Natural killer cell treated with Interleukin-12 subunit alpha and Interleukin-12 subunit beta and Interleukin-15 and Interleukin-18, amount 100 ng/mL, for 72 hours (primary cell): ENCODE measurements around the gene IBTK. TPM values are rescaled to one million over a fixed set of nuclear protein-coding genes. Genes with fewer than 3 reads are reported as not detected.
A peak's percentile ranks its signal among the peaks of the same experiment; 100 is the strongest.
"Not testable (repeated sequence)": the region's sequence is repeated elsewhere in the genome, so short reads cannot be mapped to it uniquely, and the experiment has no call there.

Experiments
- ATAC-seq, 2 donors: fragments of 150-1000 bp; cut with Tn5 transposase in 1 of 2; sonication (Bioruptor Pico), chemical (Tn5 transposase) in 1 of 2; 2 replicates each; pipeline ENCODE4 v1.10.0; 2021
- DNase-seq: peaks from one replicate; pipeline ENCODE4 v3.0.0; 2022; ENCODE audit warnings: low spot score
- H3K27ac Mint-ChIP-seq, 2 donors: 1 replicate in 1 of 2; 2 replicates in 1 of 2; pipeline ENCODE4 v1.8.0; 2022; ENCODE audit warnings: mixed read lengths in 2 of 2, mild to moderate bottlenecking in 1 of 2, moderate library complexity in 1 of 2
- H3K27me3 Mint-ChIP-seq, 2 donors: 1 replicate in 1 of 2; 2 replicates in 1 of 2; pipeline ENCODE4 v1.8.0; 2022; ENCODE audit warnings: mixed read lengths in 2 of 2
- H3K36me3 Mint-ChIP-seq: one replicate; pipeline ENCODE4 v1.8.0; 2022; ENCODE audit warnings: mixed read lengths
- H3K4me1 Mint-ChIP-seq, 2 donors: 1 replicate in 1 of 2; 2 replicates in 1 of 2; pipeline ENCODE4 v1.8.0; 2022; ENCODE audit warnings: low read depth in 2 of 2, mixed read lengths in 2 of 2, mild to moderate bottlenecking in 1 of 2
- H3K4me3 Mint-ChIP-seq: one replicate; pipeline ENCODE4 v1.8.0; 2022; ENCODE audit warnings: mixed read lengths
- H3K9me3 Mint-ChIP-seq: 2 replicates; pipeline ENCODE4 v1.8.0; 2022; ENCODE audit warnings: mixed read lengths
- total RNA-seq, 2 donors: library from RNA; stranded (reverse); gene quantifications; one replicate each; pipeline ENCODE4 v1.2.3, GENCODE V29; 2022

The IBTK gene
- total RNA-seq, 2 donors from 2014 or later = 34.3 to 37.1 TPM

DNA sequence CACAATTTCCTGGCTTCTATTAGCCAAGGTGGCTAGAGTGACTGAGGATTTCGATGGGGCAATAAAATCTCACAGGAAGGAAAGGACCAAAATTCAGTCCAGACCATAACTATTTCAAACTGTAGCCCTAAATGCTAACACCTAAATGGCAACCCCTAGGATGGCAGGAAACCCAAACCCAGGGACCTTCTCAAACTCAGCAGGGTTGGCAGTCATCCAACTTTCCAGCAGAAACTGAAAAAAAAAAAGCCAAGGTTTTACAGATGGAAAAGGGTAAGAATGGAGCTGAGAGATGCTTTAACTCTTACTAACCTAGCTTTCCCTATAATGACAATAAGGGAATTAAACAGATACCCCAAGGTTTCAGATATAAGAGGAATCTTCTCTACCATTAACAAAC, 10.5 kb downstream of the IBTK start:
- Mint-ChIP-seq H3K27ac (peak overlapping the region in 1 of 2 donors; percentile 10), H3K36me3 (no peaks in the 10 kb centered on the region), H3K4me3 (no peak overlapping the region), H3K27me3 (no peaks in the 10 kb centered on the region), H3K9me3 (no peaks in the 10 kb centered on the region), H3K4me1 (peaks cover 12 to 13% of the 10 kb centered on the region in 2 donors)
- DNase-seq = no peak
- no peak for ATAC-seq

DNA sequence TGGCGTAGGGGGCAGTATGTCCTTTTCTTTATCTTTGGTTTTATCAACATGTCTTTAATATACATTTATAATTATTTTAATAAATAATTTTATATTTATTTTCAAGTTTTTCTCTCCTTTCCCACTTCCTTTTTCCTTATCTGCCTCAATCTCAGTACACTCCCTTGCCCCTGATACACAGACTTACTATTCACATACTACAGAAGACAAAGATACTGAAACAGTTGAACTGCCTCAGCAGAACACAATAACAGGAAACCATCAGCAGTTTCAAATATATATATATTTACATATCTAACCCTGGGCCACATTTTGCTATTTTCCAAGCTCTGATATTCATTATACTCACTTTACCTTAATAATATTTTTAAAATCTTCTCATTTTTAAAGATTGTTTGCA, 19.8 kb downstream of the IBTK start:
- Mint-ChIP-seq H3K4me3 (no peak overlapping the region), H3K36me3 (peaks cover 11% of the 10 kb centered on the region)

DNA sequence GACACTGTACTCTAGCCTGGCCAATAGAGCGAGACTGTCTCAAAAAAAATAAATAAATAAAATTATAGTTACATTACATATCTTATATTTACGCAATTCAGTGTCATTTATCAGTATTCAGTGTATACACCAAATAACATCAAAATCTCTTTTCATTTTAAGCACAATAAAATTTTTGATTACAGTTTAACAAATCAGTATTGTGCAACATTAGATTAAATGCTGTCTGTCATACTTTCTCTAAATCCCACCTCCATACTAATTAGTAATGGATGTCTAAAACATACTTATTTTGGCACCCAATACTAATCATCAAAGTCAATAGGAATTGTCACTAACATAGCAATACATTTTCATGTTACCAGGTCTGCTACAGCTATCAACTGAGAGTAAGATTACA, 27.4 kb downstream of the IBTK start:
- Mint-ChIP-seq H3K36me3 (peaks cover 16% of the 10 kb centered on the region), H3K27me3 (no peaks in the 10 kb centered on the region), H3K4me1 (no peaks in the 10 kb centered on the region), H3K4me3 (no peak overlapping the region), H3K27ac (no peak overlapping the region), H3K9me3 (no peaks in the 10 kb centered on the region)
- ATAC-seq (no peak), DNase-seq (no peak)

More for the DNA sequence above, 19.8 kb downstream of the IBTK start:
- H3K27me3 Mint-ChIP-seq = no peaks in the 10 kb centered on the region
- no peaks in the 10 kb centered on the region for H3K9me3 Mint-ChIP-seq
- no peak for DNase-seq
- no peak overlapping the region for H3K27ac Mint-ChIP-seq
- ATAC-seq = no peak
- H3K4me1 Mint-ChIP-seq = peaks cover 3 to 12% of the 10 kb centered on the region in 2 donors

DNA sequence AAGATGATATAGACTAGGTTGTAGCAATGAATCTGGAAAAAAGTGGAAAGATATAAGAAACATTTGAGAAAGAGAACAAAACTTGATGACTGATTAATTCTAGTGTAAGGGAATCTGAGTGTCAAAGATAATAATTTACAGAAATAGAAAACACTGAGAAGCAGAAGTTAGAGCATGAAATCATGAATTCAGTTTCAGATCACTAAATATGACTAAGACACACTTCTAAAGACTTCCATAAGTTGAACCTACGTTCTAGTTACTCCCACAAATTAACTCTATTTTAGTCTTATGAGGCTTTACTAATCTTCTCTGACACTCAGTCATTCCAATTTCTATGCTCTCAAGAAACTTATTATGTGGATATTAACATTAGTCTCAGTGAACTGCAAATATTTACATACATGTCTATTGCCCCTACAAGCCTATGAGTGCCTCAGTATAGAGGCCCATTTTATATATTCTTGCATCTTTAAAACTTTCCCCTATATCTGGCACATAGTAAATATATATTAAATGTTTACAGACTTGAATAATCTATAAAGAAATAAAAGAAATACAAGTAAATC, 30.4 kb downstream of the IBTK start:
- Mint-ChIP-seq H3K27ac (no peak overlapping the region), H3K4me3 (no peak overlapping the region), H3K9me3 (no peaks in the 10 kb centered on the region), H3K4me1 (no peaks in the 10 kb centered on the region), H3K27me3 (no peaks in the 10 kb centered on the region), H3K36me3 (peaks cover 28% of the 10 kb centered on the region)
- no peak for DNase-seq
- no peak for ATAC-seq

DNA sequence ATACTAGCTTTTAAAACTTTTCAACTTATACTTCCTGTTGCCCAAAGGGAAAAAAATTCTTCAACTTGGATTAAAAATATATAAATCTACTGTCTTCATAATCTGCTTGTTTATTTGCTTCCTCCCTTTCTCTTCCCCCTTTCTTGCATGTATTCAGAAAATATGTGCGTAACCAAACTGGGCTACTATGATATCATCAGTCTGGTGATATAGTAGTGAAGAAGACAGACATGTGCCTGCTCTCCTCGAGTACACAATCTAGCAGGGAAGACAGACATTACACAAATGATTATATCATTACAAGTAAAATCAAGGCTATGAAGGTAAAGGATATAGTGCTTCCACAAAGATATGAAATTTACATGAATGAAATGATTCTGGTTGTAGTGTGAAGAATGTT, 31.0 kb downstream of the IBTK start:
- Mint-ChIP-seq H3K9me3 (no peaks in the 10 kb centered on the region), H3K4me1 (no peaks in the 10 kb centered on the region), H3K27me3 (no peaks in the 10 kb centered on the region), H3K27ac (no peak overlapping the region), H3K4me3 (no peak overlapping the region), H3K36me3 (peaks cover 28% of the 10 kb centered on the region)
- ATAC-seq (no peak), DNase-seq (no peak)

DNA sequence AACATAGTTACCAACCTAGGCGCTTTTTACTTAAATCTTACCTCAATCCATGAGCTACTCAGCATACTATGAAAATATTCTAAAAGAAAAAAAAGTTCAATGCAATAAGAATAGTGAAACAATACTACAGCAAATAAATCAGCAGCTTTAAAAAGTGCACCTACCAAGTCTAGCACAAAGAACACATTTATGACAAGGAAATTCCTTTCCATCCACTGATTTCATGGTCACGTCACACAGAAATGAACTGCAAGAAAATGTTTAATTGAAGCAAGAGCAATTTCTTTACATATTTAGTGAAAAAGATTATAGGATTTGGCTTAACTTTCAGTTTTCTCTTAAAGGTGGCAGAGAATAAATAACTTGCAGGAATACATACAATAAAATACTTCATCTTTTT, 36.2 kb downstream of the IBTK start:
- Mint-ChIP-seq H3K27me3 (no peaks in the 10 kb centered on the region), H3K36me3 (peaks cover 27% of the 10 kb centered on the region), H3K27ac (no peak overlapping the region), H3K4me1 (peaks cover 3 to 6% of the 10 kb centered on the region in 2 donors), H3K9me3 (no peaks in the 10 kb centered on the region), H3K4me3 (no peak overlapping the region)
- ATAC-seq (no peak), DNase-seq (no peak)

DNA sequence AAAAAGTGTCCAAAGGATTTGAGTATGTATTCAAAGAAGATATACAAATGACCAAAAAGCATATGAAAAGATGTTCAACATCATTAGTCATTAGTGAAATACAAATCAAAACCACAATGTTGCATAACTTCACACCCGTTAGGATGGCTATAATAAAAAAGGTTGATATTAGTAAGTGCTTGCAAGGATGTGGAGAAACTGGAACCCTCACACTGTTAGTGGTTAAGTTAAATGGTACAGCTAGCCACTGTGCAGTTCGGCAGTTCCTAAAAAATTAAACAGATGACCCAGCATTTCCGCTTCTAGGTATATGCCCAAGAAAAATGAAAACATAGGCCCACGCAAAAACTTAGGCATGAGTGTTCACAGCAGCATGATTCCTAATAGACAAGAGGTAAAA, 38.6 kb downstream of the IBTK start:
- peak; percentile 70 to 95 for ATAC-seq
- Mint-ChIP-seq H3K36me3 (peaks cover 23% of the 10 kb centered on the region), H3K27me3 (no peaks in the 10 kb centered on the region), H3K9me3 (no peaks in the 10 kb centered on the region), H3K4me3 (peak overlapping the region; percentile 62), H3K4me1 (peaks cover 6% of the 10 kb centered on the region in 2 donors), H3K27ac (peak overlapping the region in 1 of 2 donors; percentile 57)
- no peak for DNase-seq

DNA sequence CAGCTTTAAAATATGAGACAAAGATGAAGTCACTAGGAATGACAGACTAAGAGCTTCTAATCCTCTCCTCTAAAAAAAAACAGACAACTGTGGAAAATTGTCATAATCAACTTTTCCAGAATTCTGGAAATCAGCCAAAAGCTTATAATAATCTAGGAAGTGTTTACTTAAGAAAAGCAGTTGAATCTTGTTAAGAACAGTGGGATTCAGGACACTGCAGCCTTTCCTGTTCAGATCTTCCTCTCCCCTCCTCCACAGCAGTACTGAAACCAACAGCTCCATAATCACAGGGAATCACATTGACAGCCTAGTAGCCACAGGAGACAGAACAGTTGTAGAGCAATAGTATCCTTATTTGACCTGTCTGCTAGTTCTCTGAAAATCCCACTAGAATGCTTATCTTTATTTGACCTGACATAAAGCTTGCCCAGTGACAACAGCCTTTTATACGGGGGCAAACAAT, 41.6 kb downstream of the IBTK start:
- peaks cover 6% of the 10 kb centered on the region in 2 donors for H3K4me1 Mint-ChIP-seq
- ATAC-seq (no peak), DNase-seq (no peak)
- H3K9me3 Mint-ChIP-seq = no peaks in the 10 kb centered on the region
- peak overlapping the region in 1 of 2 donors; percentile 21 for H3K27ac Mint-ChIP-seq
- no peak overlapping the region for H3K4me3 Mint-ChIP-seq
- peaks cover 25% of the 10 kb centered on the region for H3K36me3 Mint-ChIP-seq
- no peaks in the 10 kb centered on the region for H3K27me3 Mint-ChIP-seq

DNA sequence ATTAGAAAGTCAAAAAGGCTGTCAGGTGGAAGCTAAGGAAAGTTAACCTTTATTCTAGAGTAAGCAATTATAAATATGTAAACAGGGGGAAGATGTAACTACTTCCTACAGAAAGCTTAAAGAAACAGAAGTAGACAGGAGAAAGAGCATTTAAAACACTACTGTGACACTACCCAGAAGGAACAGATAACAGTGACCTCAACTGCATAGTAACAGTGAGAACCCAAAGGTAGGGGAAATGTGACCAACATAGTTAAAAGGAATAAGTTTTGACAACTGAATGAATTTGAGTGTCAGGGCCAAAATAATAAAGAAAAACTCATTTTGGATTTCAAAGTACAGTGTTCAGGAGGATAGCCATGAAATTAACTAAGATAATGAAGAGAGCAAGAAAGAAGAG, 43.5 kb downstream of the IBTK start:
- peak overlapping the region in 1 of 2 donors; percentile 40 for H3K27ac Mint-ChIP-seq
- peaks cover 25% of the 10 kb centered on the region for H3K36me3 Mint-ChIP-seq
- ATAC-seq (no peak), DNase-seq (no peak)
- peaks cover 2 to 5% of the 10 kb centered on the region in 2 donors for H3K4me1 Mint-ChIP-seq
- H3K27me3 Mint-ChIP-seq = no peaks in the 10 kb centered on the region
- no peak overlapping the region for H3K4me3 Mint-ChIP-seq
- no peaks in the 10 kb centered on the region for H3K9me3 Mint-ChIP-seq

DNA sequence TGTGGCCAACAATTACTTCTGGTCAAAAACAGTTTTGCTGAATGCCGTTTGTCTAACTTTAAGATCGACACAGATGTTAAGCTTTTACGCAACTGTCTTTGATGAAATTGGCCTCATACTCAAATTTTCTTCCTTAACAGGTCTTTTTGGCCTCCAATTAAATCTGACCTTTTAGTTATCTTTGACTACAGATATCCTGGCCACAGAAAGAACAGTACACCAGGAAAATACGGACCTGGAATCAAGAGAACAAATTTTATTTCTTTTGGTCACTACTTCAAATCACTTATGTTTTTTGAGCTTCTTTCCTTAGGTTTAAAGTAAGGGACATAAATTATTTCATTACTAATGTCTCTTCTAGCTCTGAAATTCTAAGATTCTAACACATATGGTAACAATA, 49.8 kb downstream of the IBTK start:
- H3K27ac Mint-ChIP-seq = no peak overlapping the region
- no peaks in the 10 kb centered on the region for H3K4me1 Mint-ChIP-seq
- H3K36me3 Mint-ChIP-seq = peaks cover 17% of the 10 kb centered on the region
- H3K9me3 Mint-ChIP-seq = no peaks in the 10 kb centered on the region
- H3K4me3 Mint-ChIP-seq = no peak overlapping the region
- DNase-seq (no peak), ATAC-seq (no peak)
- H3K27me3 Mint-ChIP-seq = no peaks in the 10 kb centered on the region

DNA sequence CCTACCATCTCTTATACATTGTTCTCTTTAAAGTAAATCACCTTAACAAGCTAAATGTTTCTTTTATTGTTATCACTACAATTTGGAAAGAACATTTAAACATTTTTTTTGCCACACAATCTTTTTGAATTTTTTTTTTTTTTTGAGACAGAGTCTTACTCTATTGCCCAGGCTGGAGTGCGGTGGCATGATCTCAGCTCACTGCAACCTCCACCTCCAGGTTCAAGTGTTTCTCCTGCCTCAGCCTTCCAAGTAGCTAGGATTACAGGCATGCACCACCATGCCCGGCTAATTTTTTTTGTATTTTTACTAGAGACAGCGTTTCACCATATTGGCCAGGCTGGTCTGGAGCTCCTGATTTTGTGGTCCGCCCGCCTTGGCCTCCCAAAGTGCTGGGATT, 50.3 kb downstream of the IBTK start:
- not testable (repeated sequence) for H3K4me1 Mint-ChIP-seq, ATAC-seq, H3K9me3 Mint-ChIP-seq, H3K27me3 Mint-ChIP-seq, DNase-seq, H3K27ac Mint-ChIP-seq, H3K4me3 Mint-ChIP-seq
- H3K36me3 Mint-ChIP-seq = peaks cover 17% of the 10 kb centered on the region

DNA sequence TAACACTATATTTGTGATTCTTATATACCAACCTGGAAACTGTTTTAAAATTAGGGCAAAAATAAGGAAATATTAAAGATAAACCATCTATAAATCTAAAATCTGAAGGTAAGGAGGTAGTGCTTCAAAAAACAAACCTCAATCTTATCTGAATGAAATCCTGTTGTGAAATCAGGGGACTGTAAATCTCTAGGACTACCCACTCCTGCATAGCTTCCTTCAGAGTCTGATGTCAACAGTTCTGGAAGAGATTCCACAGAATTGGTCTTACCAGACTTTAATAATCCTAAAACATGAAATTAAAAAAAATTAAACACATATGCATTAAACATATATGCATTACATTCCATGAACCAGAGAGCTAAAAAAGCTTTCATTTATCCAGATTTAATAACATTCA, 51.4 kb downstream of the IBTK start:
- Mint-ChIP-seq H3K4me1 (no peaks in the 10 kb centered on the region), H3K9me3 (no peaks in the 10 kb centered on the region), H3K36me3 (peaks cover 17% of the 10 kb centered on the region), H3K27ac (no peak overlapping the region), H3K27me3 (no peaks in the 10 kb centered on the region), H3K4me3 (no peak overlapping the region)
- DNase-seq (no peak), ATAC-seq (no peak)

DNA sequence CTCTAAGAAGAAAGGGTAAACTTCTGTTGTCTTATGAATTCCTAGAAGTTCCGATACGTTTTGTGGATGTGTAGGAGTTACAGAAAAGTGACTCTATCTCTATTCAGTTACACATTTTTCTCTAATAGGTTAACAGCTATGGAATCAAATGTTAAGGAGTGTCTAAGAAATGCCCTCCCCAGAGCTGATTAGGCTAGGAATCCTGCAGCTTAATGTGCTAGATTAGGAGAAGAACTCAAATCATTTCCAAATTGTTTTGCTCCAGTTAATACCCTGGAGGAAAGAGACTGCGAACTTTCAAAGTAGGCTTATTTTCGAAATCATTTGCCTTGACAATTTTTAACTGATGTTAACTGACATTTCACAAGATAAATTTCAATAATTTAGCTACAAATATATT, 51.9 kb downstream of the IBTK start:
- no peak overlapping the region for H3K27ac Mint-ChIP-seq
- DNase-seq (no peak), ATAC-seq (no peak)
- no peaks in the 10 kb centered on the region for H3K9me3 Mint-ChIP-seq
- H3K4me3 Mint-ChIP-seq = no peak overlapping the region
- H3K4me1 Mint-ChIP-seq = no peaks in the 10 kb centered on the region
- peaks cover 17% of the 10 kb centered on the region for H3K36me3 Mint-ChIP-seq
- no peaks in the 10 kb centered on the region for H3K27me3 Mint-ChIP-seq

DNA sequence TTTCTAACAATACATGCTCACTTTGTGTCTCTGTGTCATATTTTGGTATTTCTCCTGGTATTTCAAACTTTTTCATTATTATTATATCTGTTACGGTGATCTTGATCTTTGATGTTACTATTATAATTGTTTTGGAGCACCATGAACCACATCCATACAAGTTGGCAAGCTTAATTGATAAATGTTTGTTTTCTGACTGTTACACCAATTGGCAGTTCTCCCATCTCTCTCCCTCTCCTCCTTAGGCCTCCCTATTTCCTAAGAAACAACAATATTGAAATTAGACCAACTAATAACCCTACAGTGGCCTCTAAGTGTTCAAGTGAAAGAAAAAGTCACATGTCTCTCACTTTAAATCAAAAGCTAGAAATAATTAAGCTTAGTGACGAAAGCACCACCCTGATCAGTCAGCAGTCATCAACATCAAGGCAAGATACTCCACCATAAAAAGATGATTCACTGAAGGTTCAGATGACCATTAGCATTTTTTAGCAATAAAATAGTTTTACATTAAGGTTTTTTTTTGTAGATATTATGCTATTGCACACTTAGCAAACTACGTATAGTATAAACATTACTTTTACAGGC, 61.5 kb downstream of the IBTK start:
- Mint-ChIP-seq H3K36me3 (peaks cover 38% of the 10 kb centered on the region), H3K4me3 (no peak overlapping the region), H3K9me3 (no peaks in the 10 kb centered on the region), H3K27me3 (no peaks in the 10 kb centered on the region), H3K27ac (no peak overlapping the region), H3K4me1 (no peaks in the 10 kb centered on the region)
- ATAC-seq (no peak), DNase-seq (no peak)
